Endothelial cell (in vitro differentiated cells): ENCODE data around the gene WDR1. TPM values are rescaled to one million over a fixed set of nuclear protein-coding genes. Genes with fewer than 3 reads are reported as not detected.

Source experiments
- DNase-seq: peaks from one replicate; pipeline ENCODE4 v3.0.0; 2021; ENCODE audit warnings: low spot score
- H3K27ac Mint-ChIP-seq: one replicate; pipeline ENCODE4 v1.8.0; 2021; ENCODE audit warnings: mixed read lengths, inconsistent platforms; ENCODE audit not compliant: unreplicated experiment
- H3K27me3 Mint-ChIP-seq: one replicate; pipeline ENCODE4 v1.8.0; 2021; ENCODE audit warnings: mild to moderate bottlenecking, moderate library complexity, mixed read lengths, inconsistent platforms; ENCODE audit not compliant: unreplicated experiment
- H3K36me3 Mint-ChIP-seq: one replicate; pipeline ENCODE4 v1.8.0; 2021; ENCODE audit warnings: mild to moderate bottlenecking, low read depth, mixed read lengths, inconsistent platforms; ENCODE audit not compliant: unreplicated experiment
- H3K4me1 Mint-ChIP-seq: one replicate; pipeline ENCODE4 v1.8.0; 2021; ENCODE audit warnings: mild to moderate bottlenecking, mixed read lengths, inconsistent platforms; ENCODE audit not compliant: unreplicated experiment
- H3K4me3 Mint-ChIP-seq: one replicate; pipeline ENCODE4 v1.8.0; 2021; ENCODE audit warnings: mild to moderate bottlenecking, mixed read lengths, inconsistent platforms; ENCODE audit not compliant: unreplicated experiment
- H3K9me3 Mint-ChIP-seq: one replicate; pipeline ENCODE4 v1.8.0; 2021; ENCODE audit warnings: mixed read lengths, inconsistent platforms; ENCODE audit not compliant: unreplicated experiment
- total RNA-seq: library from RNA; stranded (reverse); fragmentation: NEBNext Ultra II Directional; extraction: Animal tissue kit (Norgen Biotek cat#: 25700); gene quantifications from one replicate; pipeline ENCODE4 v1.2.1, GENCODE V29; 2021; ENCODE audit not compliant: unreplicated experiment
- TF ChIP-seq, protein P1 (sequence below): fragments of 200-600 bp; sonication (generic); IDR thresholded peaks from one replicate; pipeline ENCODE4 v1.5.0; 2021; ENCODE audit warnings: antibody characterized with exemption; ENCODE audit not compliant: unreplicated experiment

The WDR1 gene
- total RNA-seq, 1 donor from 2014 or later = 501 TPM

DNA sequence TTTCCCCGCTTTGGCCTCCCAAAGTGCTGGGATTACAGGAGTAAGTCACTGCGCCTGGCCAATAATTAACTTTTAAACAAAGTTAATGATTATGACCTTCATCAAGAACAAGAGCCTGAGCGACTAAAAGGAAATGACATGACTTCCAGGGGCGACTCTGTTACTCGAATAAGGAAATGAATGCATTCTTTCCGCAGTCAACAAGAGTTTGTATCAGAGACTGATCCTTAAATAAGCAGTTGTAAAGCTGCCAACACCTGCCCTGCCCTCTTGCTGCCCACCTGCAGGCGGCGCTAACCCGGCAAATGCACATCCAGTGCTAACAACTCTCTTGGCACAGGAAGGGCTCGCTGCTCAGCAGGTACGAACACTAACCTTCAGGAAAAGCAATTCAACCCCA, 27.3 kb downstream of the WDR1 start:
- DNase-seq = peak; percentile 26
- no peaks in the 10 kb centered on the region for H3K9me3 Mint-ChIP-seq

DNA sequence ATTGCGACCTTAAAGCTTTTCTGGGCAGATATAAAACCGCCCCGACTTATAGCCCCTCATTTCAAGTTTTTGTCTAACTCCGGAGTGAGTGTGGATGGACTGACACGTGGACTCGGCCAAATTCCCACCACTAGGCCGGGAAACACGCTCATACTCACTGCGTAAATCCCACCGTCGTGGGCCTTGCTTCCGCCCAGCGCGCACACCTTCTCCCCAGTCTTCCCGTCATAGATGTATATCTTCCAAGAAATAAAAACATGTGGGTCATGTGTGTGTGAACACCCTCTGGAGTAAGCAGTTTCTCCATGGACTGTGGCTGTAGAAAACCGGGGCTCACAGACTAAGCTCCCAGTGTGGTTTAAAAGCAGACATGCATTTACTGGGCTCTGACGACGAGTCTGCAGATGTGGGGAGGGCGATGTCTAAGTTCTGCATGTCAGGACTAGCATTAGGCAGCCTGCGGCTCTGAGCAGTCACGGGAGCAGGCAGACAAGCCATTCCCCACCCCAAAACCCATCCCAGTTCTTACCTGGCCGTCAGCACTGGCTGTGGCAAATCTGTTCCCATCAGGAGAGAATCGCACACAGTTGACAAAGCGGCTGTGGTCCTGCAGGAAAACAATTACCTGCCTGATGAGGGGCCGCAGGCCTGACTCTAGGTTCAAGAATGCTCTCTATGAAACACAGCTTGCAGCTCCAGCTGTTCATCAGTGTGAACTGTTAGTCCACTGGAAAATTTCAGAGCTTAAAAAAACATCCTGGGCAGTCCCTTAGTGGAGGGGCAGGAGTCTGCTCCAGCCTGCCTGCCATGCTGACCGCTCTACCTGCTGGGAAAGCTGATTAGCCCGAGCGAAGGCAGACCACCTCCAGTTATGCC, 28.2 kb downstream of the WDR1 start:
- TF ChIP-seq, protein P1, sequence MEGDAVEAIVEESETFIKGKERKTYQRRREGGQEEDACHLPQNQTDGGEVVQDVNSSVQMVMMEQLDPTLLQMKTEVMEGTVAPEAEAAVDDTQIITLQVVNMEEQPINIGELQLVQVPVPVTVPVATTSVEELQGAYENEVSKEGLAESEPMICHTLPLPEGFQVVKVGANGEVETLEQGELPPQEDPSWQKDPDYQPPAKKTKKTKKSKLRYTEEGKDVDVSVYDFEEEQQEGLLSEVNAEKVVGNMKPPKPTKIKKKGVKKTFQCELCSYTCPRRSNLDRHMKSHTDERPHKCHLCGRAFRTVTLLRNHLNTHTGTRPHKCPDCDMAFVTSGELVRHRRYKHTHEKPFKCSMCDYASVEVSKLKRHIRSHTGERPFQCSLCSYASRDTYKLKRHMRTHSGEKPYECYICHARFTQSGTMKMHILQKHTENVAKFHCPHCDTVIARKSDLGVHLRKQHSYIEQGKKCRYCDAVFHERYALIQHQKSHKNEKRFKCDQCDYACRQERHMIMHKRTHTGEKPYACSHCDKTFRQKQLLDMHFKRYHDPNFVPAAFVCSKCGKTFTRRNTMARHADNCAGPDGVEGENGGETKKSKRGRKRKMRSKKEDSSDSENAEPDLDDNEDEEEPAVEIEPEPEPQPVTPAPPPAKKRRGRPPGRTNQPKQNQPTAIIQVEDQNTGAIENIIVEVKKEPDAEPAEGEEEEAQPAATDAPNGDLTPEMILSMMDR = no peak
- DNase-seq = no peak
- H3K36me3 Mint-ChIP-seq = peaks cover 47% of the 10 kb centered on the region
- peak overlapping the region; percentile 21 for H3K4me3 Mint-ChIP-seq
- peaks cover 2% of the 10 kb centered on the region for H3K4me1 Mint-ChIP-seq
- peak overlapping the region; percentile 48 for H3K27ac Mint-ChIP-seq
- peaks cover 11% of the 10 kb centered on the region for H3K27me3 Mint-ChIP-seq
- no peaks in the 10 kb centered on the region for H3K9me3 Mint-ChIP-seq

More for the DNA sequence above, 27.3 kb downstream of the WDR1 start:
- H3K27me3 Mint-ChIP-seq = peaks cover 14% of the 10 kb centered on the region
- H3K4me1 Mint-ChIP-seq = peaks cover 9% of the 10 kb centered on the region
- peaks cover 55% of the 10 kb centered on the region for H3K36me3 Mint-ChIP-seq
- TF ChIP-seq, protein P1 = peak; percentile 38
- H3K4me3 Mint-ChIP-seq = peak overlapping the region; percentile 42
- H3K27ac Mint-ChIP-seq = no peak overlapping the region

- no peak for DNase-seq
- peak overlapping the region; percentile 37 for H3K27ac Mint-ChIP-seq
- H3K27me3 Mint-ChIP-seq = peaks cover 9% of the 10 kb centered on the region
- peaks cover 51% of the 10 kb centered on the region for H3K36me3 Mint-ChIP-seq
- H3K4me3 Mint-ChIP-seq = no peak overlapping the region
- no peaks in the 10 kb centered on the region for H3K9me3 Mint-ChIP-seq
- no peaks in the 10 kb centered on the region for H3K4me1 Mint-ChIP-seq
- TF ChIP-seq, protein P1 = no peak
Observed at GRCh38 chr4:10087152-10087791, 29.3 kb downstream of the WDR1 start.

DNA sequence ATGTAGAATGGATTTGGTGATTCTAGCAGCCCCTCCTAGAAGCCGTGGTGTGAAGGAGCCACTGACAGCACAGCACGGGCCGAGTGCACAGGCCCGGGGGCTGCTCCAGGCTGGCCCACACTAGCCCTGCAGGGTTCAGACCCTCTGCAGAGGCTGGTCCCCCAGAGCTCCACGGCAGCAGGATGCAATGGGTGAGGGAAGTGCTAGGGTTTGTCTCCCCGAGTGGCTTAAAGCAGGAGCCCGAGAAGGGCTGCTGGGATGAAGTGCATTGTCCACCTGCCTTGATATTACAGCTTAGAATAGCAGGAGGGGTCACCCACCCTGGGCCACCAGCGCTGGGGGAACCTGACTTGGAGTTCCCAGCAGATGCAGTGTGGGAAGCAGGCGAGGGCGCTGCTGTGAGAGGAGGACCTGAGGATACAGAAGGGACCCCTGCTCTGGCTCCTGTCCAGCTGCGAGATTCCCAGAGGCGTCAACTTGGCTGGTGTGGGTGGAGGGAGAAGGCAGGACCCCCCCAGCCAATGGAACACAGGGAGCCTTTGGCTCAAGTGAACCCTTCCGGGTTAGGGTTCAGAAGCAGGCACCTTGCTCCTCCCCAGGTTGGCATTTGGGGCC, 30.0 kb downstream of the WDR1 start:
- H3K4me3 Mint-ChIP-seq = no peak overlapping the region
- peaks cover 9% of the 10 kb centered on the region for H3K27me3 Mint-ChIP-seq
- peaks cover 50% of the 10 kb centered on the region for H3K36me3 Mint-ChIP-seq
- TF ChIP-seq, protein P1 = no peak
- DNase-seq = no peak
- H3K27ac Mint-ChIP-seq = no peak overlapping the region
- H3K4me1 Mint-ChIP-seq = no peaks in the 10 kb centered on the region
- no peaks in the 10 kb centered on the region for H3K9me3 Mint-ChIP-seq
